LNCaP clone FGC (cell line): ENCODE results near the gene LSS.

Experiments used
- DNase-seq: peaks from one replicate; pipeline ENCODE4 v3.0.0-alpha.2; 2011; ENCODE audit warnings: low read depth
- H3K4me3 ChIP-seq: 2 replicates; pipeline ENCODE4 v1.5.1; 2011; ENCODE audit warnings: mild to moderate bottlenecking, low read depth, low read length, control low read depth
- TF ChIP-seq, protein P1 (sequence below): IDR thresholded peaks from 2 replicates; pipeline ENCODE4 v1.5.1; 2012; ENCODE audit warnings: mild to moderate bottlenecking; ENCODE audit not compliant: control insufficient read depth, insufficient read depth; ENCODE audit errors: extremely low read depth

LSS gene

DNA sequence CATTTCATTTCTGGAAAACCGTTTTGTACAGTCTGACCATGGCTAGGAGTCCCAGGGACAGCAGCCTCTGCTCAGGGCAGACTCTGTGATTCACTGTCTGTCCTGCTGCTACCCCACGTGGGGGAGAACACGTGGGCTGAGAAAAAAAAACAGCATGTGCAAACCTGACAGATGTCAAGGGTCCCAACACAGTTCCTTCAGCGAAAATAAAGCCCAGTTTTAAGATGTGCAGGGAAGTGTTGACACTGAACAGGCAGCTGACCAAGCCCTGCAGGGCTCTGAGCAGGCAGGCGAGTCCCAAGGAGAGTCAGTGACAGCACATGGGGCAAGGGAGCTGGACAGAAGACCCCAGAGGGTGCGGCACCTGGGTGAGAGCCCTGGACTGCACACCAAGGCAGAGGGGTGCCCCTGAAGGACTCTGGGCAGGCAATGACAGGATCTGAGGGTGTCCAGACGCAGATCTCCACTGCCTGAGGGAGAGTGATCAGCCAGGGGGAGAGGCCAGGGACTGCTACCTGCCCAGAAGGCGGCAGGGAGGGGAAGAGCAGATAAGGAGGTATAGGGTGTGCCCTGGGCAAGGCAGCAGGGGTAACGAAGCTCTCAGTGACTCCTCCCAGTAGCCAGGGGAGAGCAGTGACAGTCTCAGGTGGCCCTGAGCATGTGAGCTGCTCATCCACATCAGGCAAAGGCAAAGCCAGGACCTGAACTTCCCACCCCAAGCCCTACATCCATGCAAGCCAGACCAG is 39.2 kb downstream of the LSS start:
- H3K4me3 ChIP-seq = peak overlapping the region; percentile 21
- TF ChIP-seq, protein P1, sequence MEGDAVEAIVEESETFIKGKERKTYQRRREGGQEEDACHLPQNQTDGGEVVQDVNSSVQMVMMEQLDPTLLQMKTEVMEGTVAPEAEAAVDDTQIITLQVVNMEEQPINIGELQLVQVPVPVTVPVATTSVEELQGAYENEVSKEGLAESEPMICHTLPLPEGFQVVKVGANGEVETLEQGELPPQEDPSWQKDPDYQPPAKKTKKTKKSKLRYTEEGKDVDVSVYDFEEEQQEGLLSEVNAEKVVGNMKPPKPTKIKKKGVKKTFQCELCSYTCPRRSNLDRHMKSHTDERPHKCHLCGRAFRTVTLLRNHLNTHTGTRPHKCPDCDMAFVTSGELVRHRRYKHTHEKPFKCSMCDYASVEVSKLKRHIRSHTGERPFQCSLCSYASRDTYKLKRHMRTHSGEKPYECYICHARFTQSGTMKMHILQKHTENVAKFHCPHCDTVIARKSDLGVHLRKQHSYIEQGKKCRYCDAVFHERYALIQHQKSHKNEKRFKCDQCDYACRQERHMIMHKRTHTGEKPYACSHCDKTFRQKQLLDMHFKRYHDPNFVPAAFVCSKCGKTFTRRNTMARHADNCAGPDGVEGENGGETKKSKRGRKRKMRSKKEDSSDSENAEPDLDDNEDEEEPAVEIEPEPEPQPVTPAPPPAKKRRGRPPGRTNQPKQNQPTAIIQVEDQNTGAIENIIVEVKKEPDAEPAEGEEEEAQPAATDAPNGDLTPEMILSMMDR = no peak
- DNase-seq = no peak

- DNase-seq = peak; percentile 80
- H3K4me3 ChIP-seq = peak overlapping the region; percentile 21
- TF ChIP-seq, protein P1 = no peak
Observed at GRCh38 chr21:46188226-46189212, 40.1 kb downstream of the LSS start.

- TF ChIP-seq, protein P1 = no peak
- no peak for DNase-seq
- no peak overlapping the region for H3K4me3 ChIP-seq
Observed at GRCh38 chr21:46187814-46188213, 40.8 kb downstream of the LSS start.

DNA sequence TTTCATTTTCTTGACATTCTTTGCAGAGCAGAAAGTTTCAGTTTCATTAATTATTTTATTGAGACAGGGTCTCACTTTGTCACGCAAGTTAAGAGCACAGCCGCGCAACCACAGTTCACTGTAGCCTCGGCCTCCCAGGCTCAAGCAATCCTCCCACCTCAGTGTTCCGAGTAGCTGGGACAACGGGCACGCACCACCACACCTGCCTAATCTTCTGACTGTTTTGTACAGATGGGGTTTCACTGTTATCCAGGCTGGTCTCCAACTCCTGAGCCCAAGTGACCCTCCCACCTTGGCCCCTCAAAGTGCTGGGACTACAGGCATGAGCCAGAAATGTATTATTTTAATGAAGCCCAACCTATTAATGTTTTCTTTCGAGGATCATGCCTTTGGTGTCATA is 41.3 kb downstream of the LSS start:
- TF ChIP-seq, protein P1 = no peak
- H3K4me3 ChIP-seq = no peak overlapping the region
- DNase-seq = no peak

GRCh38 chr21:46185716-46186115 is 42.9 kb downstream of the LSS start:
- TF ChIP-seq, protein P1 = no peak
- DNase-seq = no peak
- no peak overlapping the region for H3K4me3 ChIP-seq

- TF ChIP-seq, protein P1 = no peak
- DNase-seq = peak; percentile 67
- peak overlapping the region; percentile 99 for H3K4me3 ChIP-seq
Observed at GRCh38 chr21:46184625-46185555, 43.7 kb downstream of the LSS start.
